Medulla oblongata (tissue), 1 donor: ENCODE data around the gene ZYX.
"Not testable (repeated sequence)": the region's sequence is repeated elsewhere in the genome, so short reads cannot be mapped to it uniquely, and the experiment has no call there.

ENCODE experiments used
- DNase-seq: peaks from one replicate; pipeline ENCODE4 v3.0.0-alpha.2; 2015; ENCODE audit errors: extremely low spot score

ZYX gene

GRCh38 chr7:143417734-143418383 is 36.7 kb downstream of the ZYX start:
- DNase-seq, result no peak

- DNase-seq, result no peak
Measured at GRCh38 chr7:143418681-143419458, 37.7 kb downstream of the ZYX start.

GRCh38 chr7:143419880-143420279 is 38.7 kb downstream of the ZYX start:
- DNase-seq, result no peak

- not testable (repeated sequence) for DNase-seq
Measured at GRCh38 chr7:143420624-143421023, 39.5 kb downstream of the ZYX start.

- DNase-seq, result no peak
Measured at GRCh38 chr7:143422033-143422432, 40.9 kb downstream of the ZYX start.

- DNase-seq, result not testable (repeated sequence)
Measured at GRCh38 chr7:143424476-143424875, 43.3 kb downstream of the ZYX start.

- DNase-seq, result no peak
Measured at GRCh38 chr7:143426479-143427142, 45.5 kb downstream of the ZYX start.

- no peak for DNase-seq
Measured at GRCh38 chr7:143429770-143430698, 48.9 kb downstream of the ZYX start.

GRCh38 chr7:143431109-143431508 is 50.0 kb downstream of the ZYX start:
- DNase-seq, result no peak

- DNase-seq, result no peak
Measured at GRCh38 chr7:143433759-143434158, 52.6 kb downstream of the ZYX start.

GRCh38 chr7:143434660-143435059 is 53.5 kb downstream of the ZYX start:
- no peak for DNase-seq

GRCh38 chr7:143435266-143435665 is 54.1 kb downstream of the ZYX start:
- no peak for DNase-seq

GRCh38 chr7:143436325-143436946 is 55.3 kb downstream of the ZYX start:
- DNase-seq, result no peak

- no peak for DNase-seq
Measured at GRCh38 chr7:143437578-143437977, 56.4 kb downstream of the ZYX start.

GRCh38 chr7:143439866-143440265 is 58.7 kb downstream of the ZYX start:
- DNase-seq, result no peak
